Transverse colon (tissue), 4 donors: Measurements from ENCODE around the gene FBXL15. TPM values are rescaled to one million over a fixed set of nuclear protein-coding genes. Genes with fewer than 3 reads are reported as not detected.
A peak's percentile ranks its signal among the peaks of the same experiment; 100 is the strongest.
"Not testable (repeated sequence)": the region's sequence is repeated elsewhere in the genome, so short reads cannot be mapped to it uniquely, and the experiment has no call there.

Experiments used
- DNase-seq: peaks from one replicate; pipeline ENCODE4 v3.0.0-alpha.2; 2019
- H3K27ac ChIP-seq, 4 donors: fragments of 200-600 bp; sonication (generic); 2 replicates each; pipeline ENCODE4 v1.5.1; 2016 to 2018; ENCODE audit warnings: inconsistent platforms in 4 of 4
- H3K27me3 ChIP-seq: fragments of 200-600 bp; sonication (generic); 2 replicates; pipeline ENCODE4 v1.5.1; 2017; ENCODE audit warnings: inconsistent platforms
- H3K36me3 ChIP-seq, 4 donors: fragments of 200-600 bp; sonication (generic); 2 replicates each; pipeline ENCODE4 v1.5.1; 2017 to 2019; ENCODE audit warnings: inconsistent platforms in 4 of 4
- H3K4me1 ChIP-seq, 4 donors: fragments of 200-600 bp; sonication (generic); 2 replicates each; pipeline ENCODE4 v1.5.1; 2017 to 2020; ENCODE audit warnings: inconsistent platforms in 4 of 4
- H3K4me3 ChIP-seq, 4 donors: fragments of 200-600 bp; sonication (generic); 1 replicate in 1 of 4; 2 replicates in 3 of 4; pipeline versions ENCODE4 v1.5.1 to v1.6.1; 2017 to 2019; ENCODE audit warnings: inconsistent platforms in 4 of 4
- H3K9me3 ChIP-seq, 2 donors: fragments of 200-600 bp; sonication (generic); 2 replicates each; pipeline ENCODE4 v1.5.1; 2017 to 2019; ENCODE audit warnings: inconsistent platforms in 2 of 2
- EP300 ChIP-seq: sonication (generic); formaldehyde crosslinking; IDR thresholded peaks from one replicate; pipeline ENCODE4 v1.6.1; 2017; ENCODE audit warnings: antibody characterized with exemption, low read depth
- POLR2A ChIP-seq: fragments of 450-650 bp; IDR thresholded peaks from one replicate; pipeline ENCODE4 v1.6.1; 2016; ENCODE audit warnings: antibody characterized with exemption, mild to moderate bottlenecking, moderate library complexity
- POLR2AphosphoS5 ChIP-seq, 3 donors: sonication (generic); formaldehyde crosslinking; IDR thresholded peaks; one replicate each; pipeline ENCODE4 v1.6.1; 2016; ENCODE audit warnings: antibody characterized with exemption in 3 of 3
- WGBS, 2 donors: methylation state at CpG; one replicate each; pipeline ENCODE4 v1.1.5; 2018; ENCODE audit warnings: low coverage in 1 of 2; 5-methylcytosine and 5-hydroxymethylcytosine counted together
- in situ Hi-C, 4 donors: fragments of 200-750 bp; cut with MboI; loops; one replicate each; pipeline versions ENCODE4 v1.15.0 to v1.15.1; 2017; ENCODE audit warnings: low sequenced_read_pairs in 3 of 4, low pct_ligation_motif_present in 1 of 4, low pct_unique_long_range_greater_than_20kb in 1 of 4
- intact Hi-C: fragments of 100-400 bp; cut with DNase I; formaldehyde crosslinking; loops from one replicate; pipeline ENCODE4 v1.15.1; 2023; ENCODE audit warnings: low total_unique reads
- total RNA-seq, 4 donors: library from RNA; depleted of rRNA; stranded (reverse); fragments of >200 nt; gene quantifications; one replicate each; pipeline ENCODE4 v1.1.0, GENCODE V29; 2016
- TF ChIP-seq, protein P1 (sequence below), 5 experiments: fragments of 200-600 bp in 3 of 5; fragments of 450-650 bp in 2 of 5; sonication (generic) in 3 of 5; IDR thresholded peaks; 1 replicate in 2 of 5; 2 replicates in 3 of 5; pipeline ENCODE4 v1.5.1; 2016 to 2017; ENCODE audit warnings: antibody characterized with exemption in 5 of 5, inconsistent platforms in 3 of 5, mild to moderate bottlenecking in 2 of 5, moderate library complexity in 1 of 5

The FBXL15 gene
- total RNA-seq, 4 donors from 2014 or later: 16.7 to 56.3 (median 46.0) TPM

DNA sequence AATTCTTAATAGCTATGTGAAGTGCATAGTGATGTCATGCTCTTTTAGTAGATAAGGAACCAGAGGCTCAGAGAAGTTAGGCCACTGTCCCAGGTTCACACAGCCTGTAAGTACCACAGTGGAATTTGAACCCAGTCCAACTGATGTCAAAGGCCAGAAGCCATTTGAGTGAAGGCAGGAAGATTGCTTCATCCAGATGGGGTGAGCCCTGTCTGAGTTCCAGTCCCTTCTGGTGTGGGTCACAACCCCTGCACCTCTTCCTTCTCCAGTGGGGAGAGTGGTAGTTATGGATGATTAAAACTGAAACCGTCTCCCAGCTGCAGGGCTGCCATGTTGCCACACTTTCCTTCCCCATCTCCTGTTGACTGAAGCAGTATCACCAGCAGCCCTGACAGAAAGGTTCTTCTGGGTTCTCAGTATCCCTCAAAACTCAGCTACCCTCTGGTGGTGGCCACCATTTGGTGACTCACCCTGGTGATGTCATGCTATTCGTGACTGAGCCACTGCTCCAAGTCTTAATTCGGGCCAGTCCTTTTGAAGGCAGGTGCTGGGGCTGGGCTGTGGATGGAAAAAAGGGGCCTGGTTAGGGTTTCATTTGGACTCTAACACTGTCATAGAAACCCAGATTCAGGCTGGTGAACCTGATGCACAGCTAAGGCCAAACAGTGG, 32.2 kb downstream of the FBXL15 start:
- TF ChIP-seq POLR2AphosphoS5 (IDR thresholded peaks at IDR 0.05): no peak
- no peak for TF ChIP-seq EP300
- TF ChIP-seq, protein P1, sequence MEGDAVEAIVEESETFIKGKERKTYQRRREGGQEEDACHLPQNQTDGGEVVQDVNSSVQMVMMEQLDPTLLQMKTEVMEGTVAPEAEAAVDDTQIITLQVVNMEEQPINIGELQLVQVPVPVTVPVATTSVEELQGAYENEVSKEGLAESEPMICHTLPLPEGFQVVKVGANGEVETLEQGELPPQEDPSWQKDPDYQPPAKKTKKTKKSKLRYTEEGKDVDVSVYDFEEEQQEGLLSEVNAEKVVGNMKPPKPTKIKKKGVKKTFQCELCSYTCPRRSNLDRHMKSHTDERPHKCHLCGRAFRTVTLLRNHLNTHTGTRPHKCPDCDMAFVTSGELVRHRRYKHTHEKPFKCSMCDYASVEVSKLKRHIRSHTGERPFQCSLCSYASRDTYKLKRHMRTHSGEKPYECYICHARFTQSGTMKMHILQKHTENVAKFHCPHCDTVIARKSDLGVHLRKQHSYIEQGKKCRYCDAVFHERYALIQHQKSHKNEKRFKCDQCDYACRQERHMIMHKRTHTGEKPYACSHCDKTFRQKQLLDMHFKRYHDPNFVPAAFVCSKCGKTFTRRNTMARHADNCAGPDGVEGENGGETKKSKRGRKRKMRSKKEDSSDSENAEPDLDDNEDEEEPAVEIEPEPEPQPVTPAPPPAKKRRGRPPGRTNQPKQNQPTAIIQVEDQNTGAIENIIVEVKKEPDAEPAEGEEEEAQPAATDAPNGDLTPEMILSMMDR (IDR thresholded peaks at IDR 0.05): no peak
- no peak for TF ChIP-seq POLR2A
- peak; percentile 25 for DNase-seq
- Histone ChIP-seq H3K4me3 (no peak overlapping the region), H3K36me3 (no peaks in the 10 kb centered on the region), H3K9me3 (no peaks in the 10 kb centered on the region), H3K27ac (peak overlapping the region; percentile 22 to 58 (median 37)), H3K4me1 (peaks cover 4 to 16% (median 9%) of the 10 kb centered on the region in 4 donors), H3K27me3 (no peaks in the 10 kb centered on the region)
- intact Hi-C loops: no loop called here
- WGBS, 2 donors: 40 to 59% methylated on average over 1 to 3 of the region's 3 CpGs
- in situ Hi-C loops: no loop called here

DNA sequence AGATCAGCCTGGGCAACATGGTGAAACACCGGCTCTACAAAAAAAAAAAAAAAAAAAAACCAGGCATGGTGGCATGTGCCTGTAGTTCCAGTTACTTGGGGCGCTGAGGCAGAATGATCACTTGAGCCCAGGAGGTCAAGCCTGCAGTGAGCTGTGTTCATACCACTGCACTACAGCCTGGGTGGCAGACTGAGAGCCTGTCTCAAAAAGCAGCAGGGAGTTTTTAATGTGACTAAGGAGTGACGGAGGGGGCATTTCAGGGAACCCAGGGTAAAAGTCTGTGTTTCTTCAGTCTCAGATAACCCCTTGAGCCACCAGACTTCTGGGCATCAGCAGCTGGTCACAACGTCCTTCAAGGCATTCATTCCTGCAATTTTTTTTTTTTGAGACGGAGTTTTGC, 32.9 kb downstream of the FBXL15 start:
- intact Hi-C loops (no loop called here), in situ Hi-C loops (no loop called here)
- H3K27me3 ChIP-seq: no peaks in the 10 kb centered on the region
- H3K4me1 ChIP-seq: peaks cover 4 to 16% (median 9%) of the 10 kb centered on the region in 4 donors
- H3K9me3 ChIP-seq: no peaks in the 10 kb centered on the region
- TF ChIP-seq EP300 (no peak), POLR2A (no peak), POLR2AphosphoS5 (IDR thresholded peaks at IDR 0.05) (no peak)
- TF ChIP-seq, protein P1 (IDR thresholded peaks at IDR 0.05): no peak
- H3K36me3 ChIP-seq: no peaks in the 10 kb centered on the region
- no peak overlapping the region for H3K4me3 ChIP-seq
- no peak for DNase-seq
- 80 to 87% methylated on average over 5 of the region's 5 CpGs for WGBS, 2 donors
- H3K27ac ChIP-seq: peak overlapping the region; percentile 22 to 58 (median 37)

DNA sequence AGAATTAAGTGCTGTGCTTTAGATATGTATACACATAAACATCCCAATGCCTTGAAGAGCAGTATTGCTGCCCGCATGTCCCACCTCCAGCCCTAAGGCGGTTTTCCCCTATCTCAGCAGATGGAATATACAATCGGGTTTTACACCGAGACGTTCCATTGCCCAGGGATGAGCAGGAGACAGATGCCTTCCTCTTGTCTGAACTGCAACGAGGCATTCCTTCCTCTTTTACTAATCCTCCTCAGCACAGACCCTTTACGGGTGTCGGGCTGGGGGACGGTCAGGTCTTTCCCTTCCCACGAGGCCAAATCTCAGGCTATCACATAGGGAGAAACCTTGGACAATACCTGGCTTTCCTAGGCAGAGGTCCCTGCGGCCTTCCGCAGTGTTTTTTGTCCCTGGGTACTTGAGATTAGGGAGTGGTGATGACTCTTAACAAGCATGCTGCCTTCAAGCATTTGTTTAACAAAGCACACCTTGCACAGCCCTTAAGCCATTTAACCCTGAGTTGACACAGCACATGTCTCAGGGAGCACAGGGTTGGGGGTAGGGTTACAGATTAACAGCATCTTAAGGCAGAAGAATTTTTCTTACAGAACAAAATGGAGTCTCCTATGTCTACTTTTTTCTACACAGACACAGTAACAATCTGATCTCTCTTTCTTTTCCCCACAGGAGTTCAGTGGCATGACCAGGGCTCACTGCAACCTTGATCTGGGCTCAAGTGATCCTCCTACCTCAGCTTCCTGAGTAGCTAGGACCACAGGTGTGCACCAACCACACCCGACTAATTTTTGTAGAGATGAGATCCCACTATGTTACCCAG, 34.2 kb downstream of the FBXL15 start:
- H3K4me3 ChIP-seq, H3K27ac ChIP-seq, H3K9me3 ChIP-seq, H3K36me3 ChIP-seq, H3K27me3 ChIP-seq, intact Hi-C loops, DNase-seq, in situ Hi-C loops: not testable (repeated sequence)
- H3K4me1 ChIP-seq: peaks cover 0 to 13% (median 7%) of the 10 kb centered on the region in 4 donors
- WGBS, 2 donors: 82 to 100% methylated on average over 2 to 13 of the region's 13 CpGs

DNA sequence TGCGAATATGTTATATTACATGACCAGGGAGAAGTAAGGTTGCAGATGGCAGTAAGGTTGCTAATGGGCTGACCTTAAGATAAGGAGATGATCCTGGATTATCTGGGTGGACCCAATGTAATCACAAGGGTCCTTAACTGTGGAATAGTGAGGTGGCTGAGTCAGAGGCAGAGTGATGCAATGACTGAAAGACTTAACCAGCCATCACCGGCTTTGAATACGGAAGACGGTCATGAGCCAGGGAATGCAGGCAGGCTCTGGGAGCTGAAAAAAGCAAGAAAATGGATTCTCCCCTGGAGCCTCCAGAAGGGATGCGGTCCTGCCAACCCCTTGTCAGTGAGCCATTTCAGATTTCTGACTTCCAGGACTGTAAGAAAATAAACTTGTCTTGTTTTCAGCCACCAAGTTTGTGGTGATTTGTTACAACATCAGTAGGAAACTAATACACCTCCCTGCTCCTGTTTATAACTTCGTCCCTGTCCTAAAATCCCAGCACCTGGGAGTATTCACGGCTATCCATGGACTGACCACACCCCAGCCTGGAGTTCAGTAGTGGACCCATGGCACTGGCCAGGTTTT, 35.3 kb downstream of the FBXL15 start:
- TF ChIP-seq POLR2A (no peak), EP300 (no peak)
- TF ChIP-seq, protein P1 (IDR thresholded peaks at IDR 0.05): no peak
- peak; percentile 28 for DNase-seq
- Histone ChIP-seq H3K4me3 (no peak overlapping the region), H3K9me3 (no peaks in the 10 kb centered on the region), H3K36me3 (no peaks in the 10 kb centered on the region), H3K27ac (no peak overlapping the region), H3K4me1 (peaks cover 0 to 17% (median 11%) of the 10 kb centered on the region in 4 donors), H3K27me3 (no peaks in the 10 kb centered on the region)
- in situ Hi-C loops: no loop called here
- intact Hi-C loops: no loop called here
- WGBS, 2 donors: 81 to 100% methylated on average over 2 to 7 of the region's 7 CpGs
